Smooth muscle cell (in vitro differentiated cells): ENCODE results near the gene CDH4. TPM values are rescaled to one million over a fixed set of nuclear protein-coding genes. Genes with fewer than 3 reads are reported as not detected.

ENCODE experiments used
- DNase-seq: peaks from one replicate; lab custom pipeline; 2025; ENCODE audit not compliant: unreplicated experiment; lab: John Stamatoyannopoulos, UW
- H2AFZ ChIP-seq: fragments of 200-600 bp; sonication (generic); 2 replicates; pipeline ENCODE4 v1.6.0; 2016; ENCODE audit warnings: antibody characterized with exemption, low read depth, mild to moderate bottlenecking
- H3F3A ChIP-seq: fragments of 200-600 bp; sonication (generic); 2 replicates; pipeline ENCODE4 v1.6.0; 2017; ENCODE audit warnings: antibody characterized with exemption, low read depth
- H3K27ac ChIP-seq: fragments of 200-600 bp; sonication (generic); 2 replicates; pipeline ENCODE4 v1.5.1; 2016; ENCODE audit warnings: low read depth, mild to moderate bottlenecking
- H3K27me3 ChIP-seq: fragments of 200-600 bp; sonication (generic); 2 replicates; pipeline ENCODE4 v1.6.1; 2016; ENCODE audit warnings: low read depth, mild to moderate bottlenecking
- H3K36me3 ChIP-seq: fragments of 200-600 bp; sonication (generic); 2 replicates; pipeline ENCODE4 v1.5.1; 2016; ENCODE audit warnings: low read depth
- H3K4me1 ChIP-seq: fragments of 200-600 bp; sonication (generic); 2 replicates; pipeline ENCODE4 v1.5.1; 2016; ENCODE audit warnings: low read depth
- H3K4me2 ChIP-seq: fragments of 200-600 bp; sonication (generic); 2 replicates; pipeline ENCODE4 v1.6.0; 2016; ENCODE audit warnings: mild to moderate bottlenecking
- H3K4me3 ChIP-seq: fragments of 200-600 bp; sonication (generic); 2 replicates; pipeline ENCODE4 v1.5.1; 2016; ENCODE audit warnings: mild to moderate bottlenecking
- H3K79me2 ChIP-seq: fragments of 200-600 bp; sonication (generic); 2 replicates; pipeline ENCODE4 v1.6.0; 2016; ENCODE audit warnings: low read depth, mild to moderate bottlenecking
- H3K9ac ChIP-seq: fragments of 200-600 bp; sonication (generic); 2 replicates; pipeline ENCODE4 v1.6.0; 2016; ENCODE audit warnings: low read depth
- H3K9me3 ChIP-seq: fragments of 200-600 bp; sonication (generic); replicated peaks from 2 replicates; pipeline ENCODE4 v1.5.1; 2016; ENCODE audit warnings: low read depth
- H4K20me1 ChIP-seq: fragments of 200-600 bp; sonication (generic); 2 replicates; pipeline ENCODE4 v1.6.0; 2016; ENCODE audit warnings: low read depth
- CTCF ChIP-seq: fragments of 200-600 bp; sonication (generic); IDR thresholded peaks from 2 replicates; pipeline ENCODE4 v1.5.1; 2017; ENCODE audit warnings: borderline replicate concordance, mild to moderate bottlenecking, antibody characterized with exemption; ENCODE audit not compliant: insufficient read depth, poor library complexity, severe bottlenecking
- WGBS: methylation state at CpG from one replicate; pipeline ENCODE4 v1.1.7; 2016; ENCODE audit warnings: low lambda C conversion rate; 5-methylcytosine and 5-hydroxymethylcytosine counted together
- polyA plus RNA-seq: library from polyadenylated mRNA; unstranded; fragments of >200 nt; fragmentation: Nextera tagmentation; extraction: Ambion mirVana; gene quantifications from 2 replicates; pipeline ENCODE4 v1.2.1, GENCODE V29; 2016
- total RNA-seq: library from RNA; depleted of rRNA; stranded (reverse); fragments of >200 nt; gene quantifications from 2 replicates; pipeline ENCODE4 v1.2.3, GENCODE V29; 2014

CDH4 gene
- total and polyA plus RNA-seq, 2 experiments from 2014 or later: 0.03 to 0.04 TPM

GRCh38 chr20:61521687-61522420 is 269.8 kb downstream of the CDH4 start:
- Histone ChIP-seq H3K4me3 (no peak overlapping the region), H3K9me3 (no peaks in the 10 kb centered on the region), H3K9ac (no peak overlapping the region), H3K27ac (no peak overlapping the region), H3F3A (no peaks in the 10 kb centered on the region), H4K20me1 (no peaks in the 10 kb centered on the region), H3K27me3 (peaks cover 16% of the 10 kb centered on the region), H3K4me1 (no peaks in the 10 kb centered on the region), H3K36me3 (no peaks in the 10 kb centered on the region), H3K79me2 (no peaks in the 10 kb centered on the region), H3K4me2 (no peak overlapping the region), H2AFZ (no peak overlapping the region)
- no peak for DNase-seq
- 81% methylated on average over 21 of the region's 25 CpGs for WGBS
- no peak for TF ChIP-seq CTCF

- H3F3A ChIP-seq: no peaks in the 10 kb centered on the region
- TF ChIP-seq CTCF: no peak
- H3K4me2 ChIP-seq: no peak overlapping the region
- WGBS: 98% methylated on average over 25 of the region's 25 CpGs
- no peak overlapping the region for H3K4me3 ChIP-seq
- peaks cover 16% of the 10 kb centered on the region for H3K27me3 ChIP-seq
- DNase-seq: no peak
- no peak overlapping the region for H3K27ac ChIP-seq
- no peaks in the 10 kb centered on the region for H3K9me3 ChIP-seq
- no peaks in the 10 kb centered on the region for H3K4me1 ChIP-seq
- H3K9ac ChIP-seq: no peak overlapping the region
- H3K36me3 ChIP-seq: no peaks in the 10 kb centered on the region
- H4K20me1 ChIP-seq: no peaks in the 10 kb centered on the region
- H2AFZ ChIP-seq: no peak overlapping the region
- no peaks in the 10 kb centered on the region for H3K79me2 ChIP-seq
Observed at GRCh38 chr20:61522498-61523090, 270.5 kb downstream of the CDH4 start.

- 91% methylated on average over 19 of the region's 19 CpGs for WGBS
- Histone ChIP-seq H3K27ac (no peak overlapping the region), H3K27me3 (peaks cover 16% of the 10 kb centered on the region), H3K36me3 (no peaks in the 10 kb centered on the region), H3F3A (no peaks in the 10 kb centered on the region), H4K20me1 (no peaks in the 10 kb centered on the region), H3K9me3 (no peaks in the 10 kb centered on the region), H3K4me1 (no peaks in the 10 kb centered on the region), H2AFZ (no peak overlapping the region), H3K9ac (no peak overlapping the region), H3K79me2 (no peaks in the 10 kb centered on the region), H3K4me2 (no peak overlapping the region), H3K4me3 (no peak overlapping the region)
- no peak for TF ChIP-seq CTCF
- DNase-seq: no peak
Observed at GRCh38 chr20:61523145-61523544, 271.1 kb downstream of the CDH4 start.
